ENCODE measurements around the gene SPTBN1.

DNA sequence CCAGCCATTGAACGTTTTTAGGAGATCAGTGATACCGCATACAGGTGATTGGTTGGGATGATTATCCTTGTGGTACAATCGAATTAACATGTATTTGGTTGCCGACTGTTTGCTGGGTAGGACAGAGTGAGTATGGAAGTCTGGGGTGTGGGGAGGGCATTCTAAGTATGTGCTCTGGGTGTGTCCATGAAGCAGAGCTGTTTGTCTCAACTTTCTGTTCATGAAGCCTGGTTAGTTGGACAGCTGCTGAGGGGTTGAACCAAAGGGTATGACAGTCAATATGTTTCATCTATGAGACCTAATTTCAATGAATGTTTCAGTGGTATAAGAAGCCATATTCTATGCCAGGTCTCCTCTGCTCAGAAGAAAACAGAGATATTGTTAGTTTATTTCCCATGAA lies 21.9 kb upstream of the SPTBN1 start:
- TF ChIP-seq, protein P1, sequence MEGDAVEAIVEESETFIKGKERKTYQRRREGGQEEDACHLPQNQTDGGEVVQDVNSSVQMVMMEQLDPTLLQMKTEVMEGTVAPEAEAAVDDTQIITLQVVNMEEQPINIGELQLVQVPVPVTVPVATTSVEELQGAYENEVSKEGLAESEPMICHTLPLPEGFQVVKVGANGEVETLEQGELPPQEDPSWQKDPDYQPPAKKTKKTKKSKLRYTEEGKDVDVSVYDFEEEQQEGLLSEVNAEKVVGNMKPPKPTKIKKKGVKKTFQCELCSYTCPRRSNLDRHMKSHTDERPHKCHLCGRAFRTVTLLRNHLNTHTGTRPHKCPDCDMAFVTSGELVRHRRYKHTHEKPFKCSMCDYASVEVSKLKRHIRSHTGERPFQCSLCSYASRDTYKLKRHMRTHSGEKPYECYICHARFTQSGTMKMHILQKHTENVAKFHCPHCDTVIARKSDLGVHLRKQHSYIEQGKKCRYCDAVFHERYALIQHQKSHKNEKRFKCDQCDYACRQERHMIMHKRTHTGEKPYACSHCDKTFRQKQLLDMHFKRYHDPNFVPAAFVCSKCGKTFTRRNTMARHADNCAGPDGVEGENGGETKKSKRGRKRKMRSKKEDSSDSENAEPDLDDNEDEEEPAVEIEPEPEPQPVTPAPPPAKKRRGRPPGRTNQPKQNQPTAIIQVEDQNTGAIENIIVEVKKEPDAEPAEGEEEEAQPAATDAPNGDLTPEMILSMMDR (IDR thresholded peaks at IDR 0.05) = no peak
- TF ChIP-seq POLR2A (IDR thresholded peaks at IDR 0.05) = no peak
